ENCODE data around the gene CCDC198. TPM values are rescaled to one million over a fixed set of nuclear protein-coding genes. Genes with fewer than 3 reads are reported as not detected.

Gene CCDC198
- total RNA-seq, 1 donor from 2014 or later: 60.3 TPM

GRCh38 chr14:57485635-57486034, 8.0 kb downstream of the CCDC198 start:
- Mint-ChIP-seq H3K36me3 (no peaks in the 10 kb centered on the region), H3K4me1 (ENCODE audit: unreplicated experiment) (no peaks in the 10 kb centered on the region), H3K4me3 (no peak overlapping the region), H3K27ac (no peak overlapping the region), H3K9me3 (no peaks in the 10 kb centered on the region), H3K27me3 (no peaks in the 10 kb centered on the region)
- TF ChIP-seq CTCF (conservative IDR thresholded peaks at IDR 0.05): no peak
- DNase-seq (ENCODE audit: extremely low spot score, unreplicated experiment): no peak

GRCh38 chr14:57482120-57482519, 11.5 kb downstream of the CCDC198 start:
- Mint-ChIP-seq H3K27ac (no peak overlapping the region), H3K27me3 (no peaks in the 10 kb centered on the region), H3K4me1 (ENCODE audit: unreplicated experiment) (no peaks in the 10 kb centered on the region), H3K36me3 (no peaks in the 10 kb centered on the region), H3K4me3 (no peak overlapping the region), H3K9me3 (no peaks in the 10 kb centered on the region)
- DNase-seq (ENCODE audit: extremely low spot score, unreplicated experiment): no peak
- TF ChIP-seq CTCF (conservative IDR thresholded peaks at IDR 0.05): no peak

- no peaks in the 10 kb centered on the region for H3K27me3 Mint-ChIP-seq
- DNase-seq (ENCODE audit: extremely low spot score, unreplicated experiment): no peak
- no peak for TF ChIP-seq CTCF (conservative IDR thresholded peaks at IDR 0.05)
- no peak overlapping the region for H3K4me3 Mint-ChIP-seq
- H3K4me1 Mint-ChIP-seq (ENCODE audit: unreplicated experiment): no peaks in the 10 kb centered on the region
- H3K27ac Mint-ChIP-seq: no peak overlapping the region
- H3K9me3 Mint-ChIP-seq: no peaks in the 10 kb centered on the region
- no peaks in the 10 kb centered on the region for H3K36me3 Mint-ChIP-seq
Observed at GRCh38 chr14:57480051-57480450, 13.6 kb downstream of the CCDC198 start.

- no peaks in the 10 kb centered on the region for H3K27me3 Mint-ChIP-seq
- H3K4me3 Mint-ChIP-seq: no peak overlapping the region
- H3K9me3 Mint-ChIP-seq: no peaks in the 10 kb centered on the region
- H3K4me1 Mint-ChIP-seq (ENCODE audit: unreplicated experiment): no peaks in the 10 kb centered on the region
- H3K36me3 Mint-ChIP-seq: no peaks in the 10 kb centered on the region
- no peak overlapping the region for H3K27ac Mint-ChIP-seq
- no peak for DNase-seq (ENCODE audit: extremely low spot score, unreplicated experiment)
- no peak for TF ChIP-seq CTCF (conservative IDR thresholded peaks at IDR 0.05)
Observed at GRCh38 chr14:57479197-57479596, 14.5 kb downstream of the CCDC198 start.

GRCh38 chr14:57478050-57478449, 15.6 kb downstream of the CCDC198 start:
- TF ChIP-seq CTCF (conservative IDR thresholded peaks at IDR 0.05): no peak
- Mint-ChIP-seq H3K27me3 (no peaks in the 10 kb centered on the region), H3K4me3 (no peak overlapping the region), H3K27ac (no peak overlapping the region), H3K9me3 (no peaks in the 10 kb centered on the region), H3K4me1 (ENCODE audit: unreplicated experiment) (no peaks in the 10 kb centered on the region), H3K36me3 (no peaks in the 10 kb centered on the region)
- DNase-seq (ENCODE audit: extremely low spot score, unreplicated experiment): no peak

- TF ChIP-seq CTCF (conservative IDR thresholded peaks at IDR 0.05): no peak
- no peaks in the 10 kb centered on the region for H3K36me3 Mint-ChIP-seq
- no peaks in the 10 kb centered on the region for H3K9me3 Mint-ChIP-seq
- H3K27ac Mint-ChIP-seq: no peak overlapping the region
- no peak for DNase-seq (ENCODE audit: extremely low spot score, unreplicated experiment)
- no peak overlapping the region for H3K4me3 Mint-ChIP-seq
- no peaks in the 10 kb centered on the region for H3K27me3 Mint-ChIP-seq
- H3K4me1 Mint-ChIP-seq (ENCODE audit: unreplicated experiment): no peaks in the 10 kb centered on the region
Observed at GRCh38 chr14:57470909-57471308, 22.7 kb downstream of the CCDC198 start.

All from type B pancreatic cell (in vitro differentiated cells).